ENCODE data around the gene RPS6KA3.
"Not testable (repeated sequence)": the region's sequence is repeated elsewhere in the genome, so short reads cannot be mapped to it uniquely, and the experiment has no call there.

The RPS6KA3 gene

DNA sequence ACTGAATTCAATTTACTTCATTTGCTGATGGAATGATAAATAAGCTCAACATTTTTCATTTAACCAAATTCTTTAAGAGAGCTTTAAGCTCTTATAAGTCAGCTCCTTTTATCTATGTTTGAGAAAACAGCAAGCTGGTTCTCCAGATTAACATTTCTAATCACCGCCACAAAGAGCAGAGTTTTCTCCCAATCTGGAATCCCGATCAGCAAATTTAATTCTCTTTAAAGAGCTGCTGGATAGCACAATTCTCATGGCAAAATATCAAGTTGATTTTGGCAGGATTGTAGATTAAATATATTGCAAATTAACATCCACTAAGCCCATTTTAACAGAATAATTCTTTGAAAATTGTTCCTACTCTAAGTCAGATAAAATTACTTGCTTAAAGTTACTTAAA lies 48.8 kb downstream of the RPS6KA3 start:
- DNase-seq: no peak

DNA sequence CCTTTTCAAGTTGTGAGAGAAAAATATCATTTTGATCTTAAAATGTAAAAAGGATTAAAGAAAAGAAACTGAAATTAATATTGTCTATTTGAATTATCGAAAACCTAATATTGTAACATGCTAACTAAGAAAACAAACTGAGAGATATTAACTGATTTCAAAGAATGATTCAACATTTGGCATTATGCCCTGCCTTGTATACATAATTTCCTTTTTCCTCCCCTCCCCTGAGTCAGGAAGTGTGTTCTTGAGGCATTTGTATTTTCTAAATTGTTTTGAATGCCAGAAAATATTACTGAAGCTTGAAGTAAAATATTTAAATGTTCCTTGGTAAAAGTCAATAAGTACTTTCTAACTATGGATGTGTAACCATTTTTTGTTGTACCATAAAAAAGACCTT lies 49.4 kb downstream of the RPS6KA3 start:
- DNase-seq: no peak

DNA sequence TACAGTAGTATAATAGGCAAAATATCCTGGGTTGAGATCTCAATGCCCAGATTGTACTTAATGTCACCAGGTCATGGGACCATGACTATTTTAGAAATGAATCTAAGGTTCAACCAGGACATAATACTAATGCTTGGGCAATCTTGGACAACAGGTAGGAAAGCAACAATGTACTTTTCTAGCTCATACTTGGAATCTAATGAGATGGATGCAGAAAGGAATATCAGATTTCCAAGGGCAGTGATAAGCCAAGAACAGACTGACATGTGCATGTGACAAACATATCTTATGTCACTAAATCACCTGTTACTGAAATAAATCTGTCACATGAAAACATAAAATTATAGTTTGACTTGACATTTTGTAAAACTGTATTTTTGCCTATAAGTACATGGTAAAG lies 51.1 kb downstream of the RPS6KA3 start:
- DNase-seq: no peak

DNA sequence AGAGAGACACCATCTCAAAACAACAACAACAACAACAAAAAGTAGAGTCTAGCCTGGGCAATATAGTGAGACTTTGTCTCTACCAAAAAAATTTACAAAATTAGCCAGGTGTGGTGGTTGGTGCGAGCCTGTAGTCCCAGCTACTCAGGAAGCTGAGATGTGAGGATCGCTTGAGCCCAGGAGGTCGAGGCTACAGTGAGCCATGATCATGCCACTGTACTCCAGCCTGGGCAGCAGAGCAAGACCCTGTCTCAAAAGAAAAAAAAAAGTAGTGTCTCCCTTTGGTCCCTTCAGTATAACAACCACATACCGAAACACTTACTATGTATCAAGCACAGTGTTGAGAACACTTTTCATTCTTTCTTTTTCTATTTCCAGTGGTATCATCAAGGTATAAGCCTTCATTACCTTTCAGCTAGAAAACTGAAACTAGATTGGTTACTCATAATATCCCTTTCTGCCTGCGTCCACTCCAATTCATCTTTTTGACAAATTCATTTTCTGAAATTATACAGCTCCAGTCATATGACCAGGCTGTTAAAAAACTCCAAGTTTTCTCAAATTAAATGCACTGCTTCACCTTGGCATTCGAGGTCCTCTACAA lies 54.1 kb downstream of the RPS6KA3 start:
- no peak for DNase-seq

DNA sequence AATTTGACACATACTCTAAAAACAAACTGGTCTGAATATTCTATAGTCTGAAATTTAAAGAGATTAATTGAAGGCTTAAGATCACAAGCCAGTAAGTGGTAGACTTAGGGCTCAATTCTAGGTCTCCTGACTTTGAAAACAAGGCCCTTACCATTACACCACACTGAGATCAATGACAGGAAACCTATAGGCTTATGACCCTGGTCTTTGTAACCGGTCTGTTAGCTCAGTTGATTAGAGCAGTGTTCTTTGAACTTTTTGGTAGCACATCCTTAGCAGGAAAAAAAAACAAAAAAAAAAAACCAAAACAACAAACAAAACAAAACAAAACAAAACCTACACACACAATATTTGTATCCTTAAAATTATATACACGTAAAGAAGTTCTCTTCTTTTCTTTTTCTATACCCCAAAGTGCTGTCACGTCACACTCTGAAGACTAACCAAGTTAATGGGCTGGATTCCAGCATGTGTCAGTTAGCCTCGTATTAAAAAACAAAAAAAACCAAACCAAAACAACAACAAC lies 55.4 kb downstream of the RPS6KA3 start:
- DNase-seq: no peak

DNA sequence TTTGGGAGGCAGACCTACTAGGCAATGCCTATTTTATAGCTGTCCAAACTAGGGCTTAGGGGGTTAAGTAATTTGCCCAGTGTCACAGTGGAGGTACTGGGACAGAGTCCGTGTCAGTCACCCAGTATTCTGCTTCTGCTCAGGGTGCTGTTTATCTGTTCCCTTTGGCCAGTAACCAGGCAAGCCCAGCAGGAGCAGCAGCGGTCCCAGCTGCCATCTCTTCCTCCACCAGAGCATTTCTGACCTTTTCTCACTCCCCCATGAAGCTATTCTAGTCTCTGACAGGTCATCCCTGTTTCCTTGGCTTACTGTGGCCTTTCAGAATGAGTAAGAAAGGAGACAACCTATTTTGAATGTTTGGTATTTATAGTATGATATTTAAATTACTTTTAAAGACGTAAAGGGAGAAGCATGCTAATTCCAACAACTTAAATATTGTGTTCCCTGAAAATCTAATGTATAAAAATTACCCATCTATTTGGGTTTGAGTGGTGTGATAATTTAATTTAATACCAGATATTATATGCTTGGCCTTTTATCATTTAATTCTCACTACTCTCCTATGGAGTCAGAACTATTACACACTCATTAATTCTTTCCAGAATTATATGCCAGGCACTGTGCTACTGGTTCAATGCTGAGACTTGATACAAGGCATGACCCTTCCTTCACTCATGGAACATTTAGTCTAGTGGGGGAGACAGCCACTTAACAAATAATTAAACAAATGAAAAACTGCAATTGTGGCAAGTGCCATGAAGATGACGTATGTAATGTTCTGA lies 60.6 kb downstream of the RPS6KA3 start:
- no peak for DNase-seq

DNA sequence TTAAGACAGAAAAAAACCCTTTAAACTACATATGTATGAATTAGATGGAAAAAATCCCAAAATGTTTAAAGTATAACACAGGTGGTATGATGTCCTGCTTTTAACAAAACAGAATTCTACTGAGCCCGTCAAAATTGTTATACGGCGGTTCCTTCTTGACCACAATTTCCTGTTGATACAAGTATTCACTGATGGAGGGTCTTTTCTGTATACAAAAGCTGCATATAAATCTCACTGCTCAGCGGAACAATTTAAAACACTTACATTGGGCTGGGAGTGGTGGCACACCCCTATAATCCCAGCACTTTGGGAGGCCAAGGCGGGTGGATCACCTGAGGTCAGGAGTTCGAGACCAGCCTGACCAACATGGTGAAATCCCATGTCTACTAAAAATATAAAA lies 62.4 kb downstream of the RPS6KA3 start:
- no peak for DNase-seq

DNA sequence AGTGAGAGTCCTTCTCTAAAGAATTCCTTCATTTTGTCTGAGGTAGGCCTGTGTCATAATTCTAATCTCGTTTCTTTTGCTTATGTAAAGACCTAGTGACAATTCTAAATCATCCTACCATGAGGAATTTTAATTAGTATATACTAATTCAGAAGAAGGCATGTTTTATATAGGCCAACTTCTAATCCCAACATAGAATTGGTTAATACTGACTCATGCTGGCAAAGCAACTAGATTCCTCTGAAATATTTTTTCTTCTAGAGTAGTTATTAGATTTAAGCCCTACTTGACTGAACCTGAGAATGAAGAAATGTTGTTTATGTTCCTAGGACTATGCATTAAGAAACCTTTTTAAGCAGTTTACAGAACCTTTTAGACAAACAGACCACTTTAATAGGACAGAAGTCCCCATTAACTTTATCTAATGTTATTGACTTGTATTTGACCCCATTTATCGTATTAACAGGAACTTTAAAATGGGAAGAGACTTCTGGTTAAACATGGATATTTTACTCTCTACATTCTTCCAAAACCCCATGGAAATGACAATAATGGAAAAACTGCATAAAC lies 69.0 kb downstream of the RPS6KA3 start:
- no peak for DNase-seq

DNA sequence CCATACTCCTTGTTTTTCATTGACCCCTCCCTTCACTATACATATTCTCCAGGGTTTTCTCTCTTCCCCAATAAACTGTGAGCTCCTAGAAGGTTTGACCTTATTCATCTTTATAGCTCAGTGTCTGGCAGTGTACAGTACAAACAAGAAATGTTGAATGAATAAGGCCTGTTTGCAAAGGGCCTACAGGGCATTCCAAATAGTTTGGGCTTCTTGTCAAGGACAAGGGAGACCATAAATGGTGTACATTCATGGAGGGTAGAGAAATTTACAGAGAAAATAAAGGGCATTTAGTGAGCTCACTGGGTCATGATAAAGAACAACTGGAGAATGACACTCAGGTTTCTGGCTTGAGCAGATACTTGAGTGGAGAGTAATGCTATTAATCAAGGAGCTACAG lies 77.5 kb downstream of the RPS6KA3 start:
- DNase-seq: no peak

DNA sequence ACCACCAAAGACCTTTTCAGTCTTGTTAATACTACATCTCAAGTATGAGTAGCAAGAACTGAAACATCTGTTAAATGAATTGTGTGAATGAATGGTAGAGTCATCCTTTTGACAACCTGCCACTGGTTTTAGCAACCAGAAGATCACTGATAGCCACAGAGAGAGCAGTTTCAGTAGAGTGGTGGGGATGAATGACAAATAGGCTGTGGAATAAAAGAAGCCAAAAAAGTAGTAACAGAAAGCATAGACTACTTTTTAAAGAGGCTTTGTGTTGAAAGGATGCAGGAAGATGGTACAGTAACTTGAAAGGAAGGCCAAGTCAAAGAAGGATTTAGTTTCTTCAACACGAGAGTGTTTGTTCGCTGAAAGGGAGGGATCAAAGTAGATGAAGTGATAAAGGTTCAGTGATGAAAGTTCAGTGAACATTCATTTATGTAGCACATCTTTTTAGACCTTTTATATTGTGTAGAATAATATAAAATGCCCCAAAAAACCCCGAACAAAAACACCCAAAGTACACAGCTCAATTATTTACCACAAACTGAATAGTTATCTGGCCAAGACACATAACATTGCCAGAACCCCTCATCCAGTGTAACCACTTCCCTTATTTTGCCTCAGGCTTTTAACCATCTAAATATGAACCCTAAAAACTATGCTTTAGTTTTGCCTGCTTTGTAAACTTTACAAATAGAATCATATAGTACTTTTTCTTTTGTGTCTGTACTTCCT lies 84.9 kb downstream of the RPS6KA3 start:
- DNase-seq: no peak

DNA sequence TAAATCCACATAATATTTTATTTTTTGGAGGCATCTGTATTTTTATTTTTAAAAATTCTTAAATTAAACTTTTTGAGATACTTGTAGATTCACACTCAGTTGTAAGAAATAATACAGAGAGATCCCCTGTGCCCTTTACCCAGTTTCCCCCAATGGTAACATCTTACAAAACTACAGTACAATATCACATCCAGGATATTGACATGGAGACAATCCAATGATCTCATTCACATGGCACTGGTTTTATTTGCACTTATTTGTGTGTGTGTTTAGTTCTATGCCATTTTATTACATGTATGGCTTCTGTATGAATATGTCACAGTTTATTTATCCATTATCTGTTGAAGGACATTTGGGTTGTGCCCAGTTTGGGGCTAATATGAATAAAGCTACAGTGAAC lies 89.6 kb downstream of the RPS6KA3 start:
- no peak for DNase-seq

DNA sequence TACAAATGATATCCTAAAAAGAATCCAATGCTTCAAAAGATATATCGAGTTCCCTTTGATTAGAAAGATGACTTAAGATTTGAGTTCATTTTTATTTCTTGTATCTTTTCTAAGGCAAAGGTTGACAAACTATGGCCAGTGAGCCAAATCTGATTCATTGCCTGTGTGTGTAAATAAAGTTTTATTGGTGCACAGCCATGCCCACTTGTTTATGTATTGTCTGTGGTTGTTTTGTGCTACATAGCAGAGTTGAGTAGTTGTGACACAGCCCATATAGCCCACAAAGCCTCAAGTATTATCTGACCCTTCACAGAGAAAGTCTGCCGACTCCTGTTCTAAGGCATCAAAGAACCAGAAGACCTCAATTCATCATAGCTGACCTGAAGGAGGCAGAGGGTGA lies 92.9 kb downstream of the RPS6KA3 start:
- no peak for DNase-seq

DNA sequence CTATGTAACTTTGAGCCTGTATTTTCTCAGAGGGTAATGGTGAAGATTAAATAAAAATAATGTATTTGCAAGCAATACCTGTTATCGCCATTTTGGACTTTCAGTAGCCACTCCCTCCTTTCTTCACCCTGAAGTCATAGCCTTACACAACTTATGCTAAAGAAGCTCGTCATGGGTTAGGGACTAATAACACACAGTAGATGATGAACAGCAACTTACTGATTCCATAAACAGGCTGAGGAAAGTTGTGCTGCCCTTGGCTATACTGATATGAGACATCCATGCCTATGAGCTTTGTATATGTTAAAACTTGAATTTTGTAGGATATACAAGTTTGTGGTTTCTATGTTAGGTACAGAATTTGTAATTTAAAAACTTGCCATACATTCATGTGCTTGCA lies 93.4 kb downstream of the RPS6KA3 start:
- DNase-seq: no peak

DNA sequence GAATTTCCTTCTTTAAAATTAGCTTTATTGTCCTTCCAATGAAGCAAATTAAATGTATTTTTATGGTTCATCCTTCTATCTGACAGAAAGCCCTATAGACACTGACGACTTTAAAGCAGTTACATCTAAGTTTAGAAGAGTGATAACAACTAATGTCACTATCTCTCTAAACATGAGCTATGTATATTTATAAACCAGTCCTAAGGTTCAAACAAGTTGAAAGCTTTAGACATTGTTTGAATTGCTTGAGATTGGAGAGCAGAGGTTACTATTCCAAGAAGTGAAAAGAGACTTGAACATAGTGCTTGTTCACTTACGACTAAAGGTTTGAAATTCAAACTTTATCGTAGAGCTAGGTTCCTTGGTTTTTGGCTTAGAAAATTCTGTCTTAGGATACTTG lies 94.8 kb downstream of the RPS6KA3 start:
- no peak for DNase-seq

DNA sequence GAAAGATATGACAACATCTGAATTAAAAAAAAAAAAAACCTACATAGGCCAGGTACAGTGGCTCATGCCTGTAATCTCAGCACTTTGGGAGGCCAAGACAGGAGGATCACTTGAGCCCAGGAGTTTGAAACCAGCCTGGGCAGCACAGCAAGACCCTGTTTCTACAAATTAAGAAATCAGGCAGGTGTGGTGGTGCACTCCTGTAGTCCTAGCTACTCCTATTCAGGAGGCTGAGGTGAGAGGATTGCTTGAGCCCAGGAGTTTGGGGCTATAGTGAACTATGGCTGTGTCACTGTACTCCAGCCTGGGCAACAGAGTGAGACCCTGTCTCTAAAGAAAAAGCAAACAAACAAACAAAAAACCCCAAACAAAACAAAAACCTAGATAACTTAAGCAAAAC lies 104.2 kb downstream of the RPS6KA3 start:
- not testable (repeated sequence) for DNase-seq

DNA sequence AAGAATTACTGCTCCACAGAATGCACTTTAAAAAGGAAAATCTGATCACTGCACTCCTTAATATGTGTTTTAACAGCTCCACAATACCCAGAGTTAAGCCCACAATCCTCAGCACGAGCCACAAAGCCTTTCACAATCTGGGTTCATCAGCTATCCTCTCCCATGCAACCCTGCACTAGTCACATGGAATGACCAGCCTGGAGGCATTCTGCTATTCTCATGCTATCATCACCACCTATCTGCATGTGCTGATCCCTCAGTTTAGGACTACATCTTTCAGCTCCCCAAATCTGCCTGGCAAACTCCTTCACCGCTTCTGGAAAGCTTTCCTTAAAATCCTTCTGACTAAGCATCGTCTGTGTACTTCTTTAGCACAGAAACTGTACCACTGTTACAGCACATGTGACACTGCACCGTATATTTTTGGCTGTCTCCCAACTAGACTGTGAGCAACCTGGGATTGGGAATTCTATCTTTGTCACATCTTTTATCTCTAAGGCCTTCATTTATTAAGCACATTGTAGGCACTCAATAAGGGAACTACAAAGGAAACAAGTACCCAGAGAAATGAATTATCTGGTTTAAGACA lies 106.8 kb downstream of the RPS6KA3 start:
- DNase-seq: no peak

DNA sequence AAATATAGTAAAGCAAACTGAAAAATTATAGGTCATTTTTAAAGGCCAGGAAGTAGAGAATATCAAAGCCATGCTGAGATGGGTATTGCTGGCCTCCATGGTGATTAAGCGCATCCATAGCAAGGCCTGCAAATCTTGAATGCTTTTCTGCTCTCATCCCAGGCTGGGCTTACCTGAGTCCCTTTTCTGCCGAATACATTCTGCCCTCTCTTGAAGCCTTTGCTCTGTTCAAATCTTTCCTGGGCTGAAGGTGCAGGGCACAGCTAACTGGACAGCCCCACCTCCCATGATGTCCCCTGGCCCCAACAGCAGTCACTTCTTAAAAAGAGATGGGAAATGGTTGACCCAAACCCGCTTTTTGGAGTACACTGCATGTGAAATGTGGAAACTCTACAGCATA lies 115.0 kb downstream of the RPS6KA3 start:
- DNase-seq: no peak

DNA sequence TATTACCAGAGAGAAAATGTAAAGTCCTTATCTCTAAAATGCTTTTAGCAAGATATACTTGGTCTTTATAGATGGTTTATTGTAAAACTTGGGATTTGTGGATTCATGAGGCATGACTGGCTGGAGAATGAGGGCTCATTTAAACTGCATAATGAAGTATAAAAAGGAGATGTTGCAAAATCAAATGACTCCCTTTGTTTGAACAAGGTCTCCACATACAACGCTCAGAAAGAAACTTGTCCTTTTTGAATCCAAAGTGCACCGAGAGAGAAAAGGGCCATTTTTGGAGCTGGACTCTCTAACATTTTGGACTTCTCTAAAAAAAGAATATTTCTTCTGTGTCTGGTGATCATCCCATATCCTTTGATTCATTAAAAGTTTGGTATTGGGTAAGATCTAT lies 117.4 kb downstream of the RPS6KA3 start:
- DNase-seq: no peak

DNA sequence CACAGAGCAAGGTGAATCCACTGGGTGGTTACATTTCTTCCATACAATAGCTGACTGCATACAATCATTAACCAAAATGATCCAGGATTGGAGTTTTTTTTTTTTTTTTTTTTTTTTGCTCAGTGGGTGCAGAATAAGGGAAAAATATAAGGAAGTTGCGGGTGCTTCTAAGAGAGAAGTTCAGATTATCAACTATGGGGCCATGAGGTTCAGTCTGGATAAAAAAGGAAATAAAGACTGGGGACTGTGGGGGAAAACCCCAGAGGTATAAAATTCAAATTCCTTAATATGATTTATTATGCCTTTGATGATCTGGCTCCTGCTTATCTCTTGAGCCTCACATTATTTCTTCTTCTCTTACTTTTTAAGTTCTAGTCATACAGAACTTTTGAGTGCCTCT lies 119.1 kb downstream of the RPS6KA3 start:
- DNase-seq: no peak

DNA sequence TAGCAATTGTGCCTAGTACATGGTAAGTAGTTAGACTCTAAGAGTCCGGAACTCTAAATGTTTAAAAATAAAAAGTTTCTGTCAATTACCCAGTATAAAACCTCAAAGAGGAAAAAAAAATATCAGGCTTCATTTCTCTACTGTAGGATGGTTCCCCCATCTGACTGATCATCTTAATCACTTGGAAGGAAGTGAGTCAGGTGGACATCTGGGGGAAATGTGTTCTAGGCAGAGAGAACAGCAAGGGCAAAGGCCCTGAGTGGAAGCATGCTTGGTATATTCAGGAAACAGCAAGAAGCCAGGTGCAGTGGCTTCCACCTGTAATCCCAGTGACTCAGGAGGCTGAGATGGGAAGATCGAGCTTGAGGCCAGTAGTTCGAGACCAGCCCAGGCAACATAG lies 122.2 kb downstream of the RPS6KA3 start:
- no peak for DNase-seq

DNA sequence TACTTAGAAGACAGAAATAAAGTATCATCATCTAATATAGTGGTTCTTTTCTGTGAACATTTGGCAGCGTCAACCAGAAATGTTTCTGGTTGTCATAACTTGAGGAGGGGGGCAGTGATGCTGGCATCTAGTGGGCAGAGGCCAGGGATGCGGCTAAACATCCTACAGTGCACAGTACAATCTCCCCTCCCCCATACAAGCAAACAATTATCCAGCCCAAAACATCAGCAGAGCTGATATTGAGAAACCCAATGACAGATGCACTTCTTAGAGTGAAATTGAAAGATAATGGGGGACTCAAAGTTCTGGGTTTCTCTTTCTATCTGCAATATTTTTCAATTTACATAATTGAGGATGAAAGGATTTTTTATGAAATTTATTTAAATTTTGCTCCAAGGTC lies 123.1 kb downstream of the RPS6KA3 start:
- DNase-seq: no peak

DNA sequence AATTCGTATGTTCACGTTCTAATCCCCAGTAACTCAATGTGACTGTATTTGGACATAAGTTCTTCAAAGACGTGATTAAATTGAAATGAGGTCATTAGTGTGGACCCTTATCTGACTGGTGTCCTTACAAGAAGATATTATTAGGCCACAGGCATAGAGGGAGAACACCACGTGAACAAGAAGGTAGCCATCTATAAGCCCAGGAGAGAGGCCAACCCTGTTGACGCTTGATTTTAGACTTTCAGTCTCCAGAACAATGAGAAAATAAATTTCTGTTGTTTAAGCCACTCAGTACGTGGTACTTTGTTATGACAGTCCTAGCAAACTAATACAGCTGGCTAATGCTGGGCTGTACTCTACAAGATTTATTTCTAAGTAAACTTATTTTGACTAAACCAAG lies 123.6 kb downstream of the RPS6KA3 start:
- no peak for DNase-seq

Data from GDM1 (cell line).